HT1080 (cell line): ENCODE measurements around the gene UBXN2A. TPM values are rescaled to one million over a fixed set of nuclear protein-coding genes. Genes with fewer than 3 reads are reported as not detected.
"Not testable (repeated sequence)": the region's sequence is repeated elsewhere in the genome, so short reads cannot be mapped to it uniquely, and the experiment has no call there.

Experiments used
- DNase-seq: peaks from one replicate; pipeline ENCODE4 v3.0.0-alpha.2; 2015; ENCODE audit warnings: low read depth
- total RNA-seq: library from RNA; depleted of rRNA; stranded (reverse); fragments of >200 nt; shearing (Covaris generic); gene quantifications from 2 replicates; pipeline ENCODE4 v1.2.3, GENCODE V29; 2014

The UBXN2A gene
- total RNA-seq, 1 experiment from 2014 or later, result 11.3 TPM

GRCh38 chr2:23940718-23941620, 706 bp downstream of the UBXN2A start:
- DNase-seq, result peak; percentile 26

GRCh38 chr2:23941644-23942043, 1.4 kb downstream of the UBXN2A start:
- no peak for DNase-seq

DNA sequence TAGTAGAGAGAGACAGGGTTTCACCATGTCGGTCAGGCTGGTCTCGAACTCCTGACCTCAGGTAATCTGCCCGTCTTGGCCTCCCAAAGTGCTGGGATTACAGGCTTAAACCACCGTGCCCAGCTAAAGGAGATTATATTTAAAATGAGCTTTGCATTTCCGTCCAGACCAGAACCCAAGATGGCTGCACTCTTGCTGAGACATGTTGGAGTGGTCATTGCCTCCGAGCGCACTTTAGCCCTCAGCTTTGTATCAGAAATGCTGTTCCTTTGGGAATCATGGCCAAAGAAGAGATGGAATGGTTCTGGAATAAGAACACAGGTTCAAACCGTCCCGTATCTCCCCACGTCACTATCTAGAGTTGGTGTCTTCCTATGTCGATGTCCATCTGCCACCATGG, 3.4 kb downstream of the UBXN2A start:
- no peak for DNase-seq

DNA sequence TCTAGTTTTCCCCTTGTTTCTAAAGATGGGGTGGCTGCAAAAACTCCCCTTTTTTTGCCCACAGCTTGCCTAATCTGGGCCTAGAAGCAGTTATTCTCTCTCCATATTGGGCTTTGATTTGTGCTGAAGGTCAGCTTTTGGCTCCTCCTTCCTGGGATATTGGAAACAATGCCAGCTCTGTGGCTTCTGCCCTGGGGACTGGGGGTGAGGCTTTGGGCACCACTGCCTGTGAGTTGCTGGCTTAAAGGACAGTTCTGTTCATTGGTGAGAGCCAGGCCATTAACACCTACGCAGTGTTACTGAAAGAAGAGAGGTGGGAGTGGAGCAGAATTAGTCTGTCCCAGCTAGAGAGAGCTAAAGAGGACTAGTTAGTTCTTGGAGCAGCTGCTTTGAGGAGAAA, 4.3 kb downstream of the UBXN2A start:
- no peak for DNase-seq

DNA sequence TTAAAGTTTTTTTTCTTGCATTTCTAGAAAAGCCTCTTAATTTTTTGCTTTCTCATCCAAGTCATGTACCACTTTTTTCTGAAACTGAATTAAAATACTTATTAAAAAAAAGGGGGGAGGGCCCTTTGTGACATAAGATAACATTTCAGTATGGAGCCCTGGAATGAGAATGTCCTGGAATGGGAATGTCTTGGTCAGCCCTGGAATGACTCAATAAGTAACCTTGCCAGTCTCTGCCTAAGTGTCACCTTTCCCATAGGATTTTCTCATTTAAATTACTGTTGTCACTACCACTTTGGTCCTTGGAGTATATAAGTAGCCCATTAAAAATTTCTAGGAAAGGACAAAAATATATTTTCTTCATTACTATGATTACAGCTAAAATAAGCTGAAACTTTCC, 4.7 kb downstream of the UBXN2A start:
- no peak for DNase-seq

GRCh38 chr2:23947350-23947749, 7.1 kb downstream of the UBXN2A start:
- no peak for DNase-seq

- DNase-seq, result not testable (repeated sequence)
Measured at GRCh38 chr2:23952558-23952957, 12.3 kb downstream of the UBXN2A start.

DNA sequence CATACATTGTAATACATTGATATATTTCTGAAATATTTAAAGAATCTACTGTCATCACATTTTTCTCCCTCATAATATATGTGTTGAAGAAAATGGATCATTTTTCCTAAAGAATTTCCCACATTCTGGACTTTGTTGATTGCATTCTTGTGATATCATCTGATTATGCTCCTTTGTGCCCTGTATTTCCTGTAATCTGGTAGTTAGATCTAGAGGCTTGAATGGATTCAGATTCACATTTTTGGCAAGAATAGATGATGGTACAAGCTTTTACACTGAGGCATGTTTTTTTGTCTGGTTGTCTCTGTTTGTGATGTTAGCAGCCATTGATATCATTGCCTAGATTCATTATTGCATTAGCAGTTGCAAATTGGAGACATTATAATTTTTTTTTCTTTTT, 13.4 kb downstream of the UBXN2A start:
- no peak for DNase-seq

GRCh38 chr2:23954325-23955014, 14.2 kb downstream of the UBXN2A start:
- DNase-seq, result no peak

DNA sequence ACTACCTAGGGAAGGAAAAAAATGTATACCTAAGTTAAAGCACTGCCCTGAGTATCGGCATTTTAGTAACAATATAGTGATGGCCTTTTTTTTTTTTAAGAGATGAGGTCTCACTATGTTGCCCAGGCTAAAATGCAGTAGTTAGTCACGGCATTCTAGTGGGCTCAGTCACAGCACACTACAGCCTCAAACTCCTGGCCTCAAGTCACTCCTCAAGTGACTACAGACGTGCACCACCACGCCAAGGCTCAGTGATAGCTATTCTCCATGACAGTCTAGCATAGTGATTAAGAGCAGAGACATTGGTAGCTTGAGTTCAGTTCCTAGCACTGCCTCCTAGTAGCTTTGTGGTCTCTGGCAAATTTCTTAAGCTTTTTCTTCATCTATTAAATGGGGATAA, 27.6 kb downstream of the UBXN2A start:
- no peak for DNase-seq

DNA sequence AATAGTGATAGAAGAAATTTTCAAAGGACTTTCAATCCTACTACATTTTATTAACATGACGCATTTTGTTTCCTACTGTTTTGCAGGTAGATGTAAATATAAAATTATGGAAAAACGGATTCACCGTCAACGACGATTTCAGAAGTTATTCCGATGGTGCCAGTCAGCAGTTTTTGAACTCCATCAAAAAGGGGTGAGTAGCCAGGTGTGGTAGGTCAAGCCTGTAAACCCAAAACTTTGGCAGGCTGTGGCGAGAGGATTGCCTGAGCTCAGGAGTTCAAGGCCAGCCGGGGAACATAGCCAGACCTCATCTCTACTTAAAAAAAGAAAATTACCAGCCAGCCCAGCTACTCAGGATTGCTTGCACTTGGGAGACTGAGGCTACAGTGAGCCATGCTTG, 36.6 kb downstream of the UBXN2A start:
- no peak for DNase-seq

DNA sequence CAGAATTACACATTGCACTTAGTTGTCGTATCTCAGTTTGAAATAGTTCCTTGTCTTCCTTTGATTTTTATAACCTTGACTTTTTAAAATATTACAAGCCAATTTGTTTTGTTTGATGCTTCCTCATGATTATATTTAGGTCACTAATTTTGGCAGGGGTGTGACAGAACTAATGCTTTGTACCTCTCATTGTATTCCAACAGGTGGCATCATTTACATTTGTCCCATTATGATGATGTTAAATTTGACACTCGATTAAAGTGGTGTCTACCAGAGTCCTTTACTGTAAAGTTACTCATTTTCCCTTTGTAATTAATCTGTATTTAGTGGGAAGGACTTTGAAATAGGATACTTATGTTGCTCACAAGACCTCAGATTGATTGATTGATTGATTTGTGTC, 48.1 kb downstream of the UBXN2A start:
- peak; percentile 10 for DNase-seq

DNA sequence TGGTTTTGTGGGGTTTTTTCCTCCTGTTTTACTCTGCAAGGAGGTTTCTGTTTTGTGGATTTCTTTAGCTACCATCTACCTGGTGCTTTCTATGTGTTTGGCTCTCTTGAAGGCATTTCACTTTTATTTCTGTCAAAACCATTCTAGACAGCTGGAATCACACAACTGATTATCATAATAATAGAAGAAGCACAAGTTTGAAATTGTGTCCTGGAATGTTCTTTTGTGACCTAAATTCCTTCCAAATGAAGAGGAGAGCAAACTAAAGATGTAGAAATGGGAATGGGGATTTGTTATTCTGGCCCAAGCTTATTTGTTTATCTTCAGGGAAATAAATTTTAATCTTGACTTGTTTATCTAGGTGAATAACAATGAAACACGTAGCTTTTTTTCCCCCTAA, 52.7 kb downstream of the UBXN2A start:
- no peak for DNase-seq

DNA sequence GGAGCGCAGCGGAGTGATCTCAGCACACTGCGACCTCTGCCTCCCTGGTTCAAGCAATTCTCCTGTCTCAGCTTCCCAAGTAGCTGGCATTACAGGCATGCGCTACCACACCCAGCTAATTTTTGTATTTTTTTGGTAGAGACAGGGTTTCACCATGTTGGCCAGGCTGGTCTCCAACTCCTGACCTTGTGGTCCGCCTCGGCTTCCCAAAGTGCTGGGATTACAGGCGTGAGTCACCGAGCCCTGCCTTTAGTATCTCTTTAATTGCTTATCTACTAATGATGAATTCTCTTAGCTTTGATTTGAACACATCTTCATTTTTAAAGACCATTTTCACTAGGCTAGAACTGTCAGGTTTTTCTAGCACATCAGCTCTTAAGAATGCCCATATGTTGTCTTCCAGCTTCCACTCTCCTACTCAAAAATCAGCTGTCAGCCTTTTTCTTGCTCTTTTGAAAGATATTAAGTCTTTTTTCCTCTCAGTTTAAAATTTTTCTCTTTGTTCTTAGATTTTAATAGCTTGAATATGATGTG, 53.5 kb downstream of the UBXN2A start:
- DNase-seq, result no peak

GRCh38 chr2:23994567-23994966, 54.3 kb downstream of the UBXN2A start:
- DNase-seq, result no peak

- no peak for DNase-seq
Measured at GRCh38 chr2:24007693-24008092, 67.4 kb downstream of the UBXN2A start.

GRCh38 chr2:24008672-24009366, 68.6 kb downstream of the UBXN2A start:
- DNase-seq, result no peak

DNA sequence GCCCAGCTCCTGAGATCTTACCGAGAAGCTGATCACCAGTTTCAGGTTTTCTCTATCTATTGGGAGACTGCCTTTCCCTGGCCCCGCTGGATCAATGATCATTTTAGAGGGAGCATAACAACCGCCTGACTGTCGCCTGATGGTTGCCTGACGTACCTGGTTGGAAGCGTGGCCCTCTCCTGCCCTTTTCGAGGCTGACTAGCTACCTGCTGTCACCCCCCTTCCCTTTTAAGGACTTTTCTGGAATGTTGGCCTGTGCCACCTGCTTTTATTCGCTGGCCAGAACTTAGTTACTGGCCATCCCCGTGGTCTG, 69.1 kb downstream of the UBXN2A start:
- no peak for DNase-seq

- DNase-seq, result no peak
Measured at GRCh38 chr2:24009680-24010476, 69.6 kb downstream of the UBXN2A start, which contains the start of gene MFSD2B. TSS of gene MFSD2B (plus strand) at chr2:24010085. CDS start at chr2:24010097, 12 bp downstream.

- no peak for DNase-seq
Measured at GRCh38 chr2:24010477-24011249, 70.4 kb downstream of the UBXN2A start.
